NCI-H748 treated with DMSO at 0.1 percent for 48 hours (cell line): ENCODE results near the gene UBA6.
"Not testable (repeated sequence)": the region's sequence is repeated elsewhere in the genome, so short reads cannot be mapped to it uniquely, and the experiment has no call there.

Experiments used
- DNase-seq: peaks from one replicate; lab custom pipeline; 2025; lab: John Stamatoyannopoulos, UW

Gene UBA6

GRCh38 chr4:67713529-67714247, 12.7 kb upstream of the UBA6 start:
- DNase-seq = no peak

GRCh38 chr4:67712650-67713528, 11.9 kb upstream of the UBA6 start:
- no peak for DNase-seq

DNA sequence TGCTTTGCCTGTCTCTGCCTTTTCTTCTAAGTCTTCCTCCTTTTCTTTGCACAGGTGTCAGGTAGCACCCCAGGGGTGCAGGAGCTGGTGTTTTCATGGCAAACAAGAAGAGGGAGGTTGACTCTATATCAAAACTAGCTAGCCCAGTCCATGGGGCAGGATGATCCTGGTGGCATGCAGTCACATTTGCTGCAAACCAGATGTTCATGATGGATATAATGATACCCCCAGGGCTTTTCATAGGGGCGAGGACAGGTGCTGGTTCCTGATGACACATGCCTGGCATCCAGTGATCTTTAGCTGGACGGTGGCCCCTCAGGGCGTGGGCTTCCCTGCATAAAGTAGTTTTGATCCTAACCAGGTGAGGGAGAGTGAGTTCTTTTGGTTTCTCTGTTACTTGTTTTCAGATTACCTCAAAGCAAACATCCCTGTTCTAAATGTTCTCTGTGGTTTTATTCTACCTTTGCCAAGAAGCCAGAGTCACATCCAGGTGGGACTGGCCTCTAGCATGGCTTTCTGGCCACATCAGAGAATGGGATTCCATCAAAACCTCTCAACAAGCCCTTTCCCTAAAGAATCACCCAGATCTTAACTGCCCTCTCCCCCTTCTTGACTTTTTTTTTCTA, 11.2 kb upstream of the UBA6 start:
- no peak for DNase-seq

- DNase-seq = not testable (repeated sequence)
Measured at GRCh38 chr4:67706682-67707081, 5.7 kb upstream of the UBA6 start.

GRCh38 chr4:67704843-67705242, 3.9 kb upstream of the UBA6 start:
- DNase-seq = no peak

- no peak for DNase-seq
Measured at GRCh38 chr4:67702166-67702565, 1.2 kb upstream of the UBA6 start.

DNA sequence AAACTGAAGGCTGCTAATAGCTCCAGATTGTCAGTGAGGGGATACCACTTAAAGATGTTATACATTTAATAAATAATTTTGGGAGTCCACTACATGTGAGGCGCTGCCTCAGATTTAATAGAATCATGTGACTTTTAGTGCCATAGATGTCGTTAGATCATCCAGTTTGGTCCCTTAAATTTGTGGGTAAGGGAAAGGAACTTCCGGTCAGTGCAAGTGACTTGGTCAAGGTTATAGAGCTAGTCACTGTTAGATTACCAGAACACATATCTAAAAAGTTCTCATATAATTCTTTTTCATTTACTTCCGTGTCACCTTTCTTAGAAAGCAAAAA, 529 bp upstream of the UBA6 start:
- peak; percentile 39 for DNase-seq

DNA sequence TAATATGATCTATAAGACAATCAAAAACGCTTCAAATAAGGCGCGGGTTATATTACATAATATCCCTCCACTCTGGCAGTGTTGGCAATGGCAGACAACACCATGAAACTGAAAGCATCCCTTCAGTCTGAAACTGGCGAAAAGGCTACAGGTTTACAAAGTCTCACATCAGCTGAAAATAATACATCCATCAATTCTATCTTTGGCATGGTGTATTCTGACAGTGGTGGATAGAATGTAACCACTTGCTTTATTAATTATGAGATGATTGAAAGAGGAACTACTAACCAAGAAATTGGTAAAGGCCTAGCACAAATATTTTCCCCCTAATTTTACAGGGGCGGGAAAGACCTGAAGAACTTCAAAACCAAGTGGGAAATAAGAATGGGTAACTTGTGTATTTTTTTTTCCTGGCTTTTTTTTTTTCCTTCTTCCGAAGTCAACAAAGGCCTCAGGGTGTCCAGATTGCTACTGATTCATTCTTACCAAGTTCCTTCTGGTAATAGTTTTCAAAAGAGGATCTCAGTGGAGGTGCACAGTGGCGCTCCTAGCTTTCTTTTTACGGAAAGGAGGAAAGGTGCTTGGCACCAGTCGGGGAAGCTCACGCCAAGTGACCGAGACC, 728 bp downstream of the UBA6 start:
- peak; percentile 10 for DNase-seq

- no peak for DNase-seq
Measured at GRCh38 chr4:67699603-67700002, 1.4 kb downstream of the UBA6 start.

DNA sequence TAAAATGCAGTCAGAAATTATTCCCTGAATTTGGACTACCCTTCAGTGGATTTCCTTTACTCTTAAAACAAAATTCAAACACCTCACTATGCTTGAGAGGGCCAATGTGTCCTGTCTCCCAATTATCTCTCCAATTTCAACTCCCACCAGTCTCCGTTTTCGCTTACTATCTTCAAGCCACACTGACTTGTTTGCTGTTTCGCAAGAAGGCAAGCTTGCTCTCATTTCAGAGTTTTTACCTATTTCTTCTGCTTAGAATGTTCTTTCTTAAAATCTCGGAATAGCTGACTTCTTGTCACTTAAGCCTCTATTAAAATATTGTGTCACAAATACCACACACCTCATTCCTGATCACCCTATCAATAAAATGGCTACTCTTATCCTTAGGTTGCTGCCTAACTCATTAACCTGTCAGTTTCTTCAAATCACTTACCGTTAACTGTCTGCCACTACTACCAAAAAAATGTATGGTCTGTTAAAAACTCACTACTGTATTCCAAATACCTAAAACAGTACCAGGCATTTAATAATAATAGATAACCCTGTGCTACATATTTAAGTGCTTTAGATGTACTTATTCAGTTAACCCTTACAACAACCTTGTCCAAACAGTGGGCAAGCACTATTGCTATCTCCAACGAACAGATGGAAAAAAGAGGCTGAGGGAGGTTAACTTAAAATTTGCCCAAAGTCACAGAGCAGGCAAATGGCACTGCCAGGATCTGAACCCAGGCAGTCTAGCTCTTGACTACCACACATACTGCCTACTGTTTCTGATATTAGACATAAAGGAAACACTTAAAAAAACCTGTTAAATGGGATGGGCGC, 2.9 kb downstream of the UBA6 start:
- DNase-seq = no peak

DNA sequence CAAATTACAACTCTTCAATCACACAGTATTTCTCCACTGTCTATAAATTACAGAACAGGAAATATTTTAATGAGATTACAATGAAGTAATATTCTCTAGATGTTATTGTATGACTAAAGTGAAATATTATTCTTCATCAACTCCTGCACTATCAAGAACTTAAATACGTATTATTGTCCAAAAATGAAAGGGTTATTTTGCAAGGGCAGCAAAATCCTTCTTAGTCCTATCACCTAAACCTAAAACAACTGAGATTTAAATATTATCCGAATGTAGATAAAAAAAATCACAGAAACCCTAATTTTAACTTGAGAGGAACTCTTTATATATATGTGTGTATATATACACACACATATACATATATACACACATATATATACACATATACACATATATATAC, 4.9 kb downstream of the UBA6 start:
- no peak for DNase-seq

DNA sequence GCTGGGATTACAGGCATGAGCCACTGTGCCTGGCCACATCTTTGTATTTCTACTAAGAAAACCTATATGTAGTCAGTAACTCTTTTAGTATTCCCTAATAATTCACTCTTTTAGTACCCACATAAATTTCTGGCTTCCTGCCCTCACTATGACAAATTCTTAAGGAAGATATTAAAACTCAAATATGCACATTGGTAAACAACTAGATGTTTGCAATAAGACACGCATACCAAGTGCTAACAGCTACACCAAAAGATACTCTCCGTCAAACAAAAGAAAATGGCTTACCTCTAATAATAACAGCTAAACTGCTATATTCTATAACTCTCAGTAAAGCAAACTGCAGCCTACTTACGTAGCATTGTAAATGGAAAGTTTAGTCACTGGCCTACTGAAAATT, 6.3 kb downstream of the UBA6 start:
- no peak for DNase-seq

- no peak for DNase-seq
Measured at GRCh38 chr4:67691328-67691727, 9.6 kb downstream of the UBA6 start.

DNA sequence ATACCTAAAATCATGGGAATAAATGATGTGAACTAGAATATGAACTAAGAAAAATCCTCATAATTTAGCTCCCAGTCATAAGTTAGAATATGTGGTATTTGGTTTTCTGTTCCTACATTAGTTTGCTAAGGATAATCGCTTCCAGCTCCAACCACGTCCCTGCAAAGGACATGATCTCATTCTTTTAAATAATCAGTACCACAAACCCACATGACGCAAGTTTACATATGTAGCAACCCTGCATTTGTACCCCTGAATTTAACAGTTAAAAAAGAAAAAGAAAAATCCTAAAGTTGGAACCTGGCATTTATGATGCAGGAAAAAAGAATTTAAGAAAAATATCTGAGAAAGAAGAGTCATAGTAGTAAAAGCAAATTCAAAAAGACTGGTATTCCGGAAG, 13.3 kb downstream of the UBA6 start:
- DNase-seq = no peak

GRCh38 chr4:67685532-67685859, 15.5 kb downstream of the UBA6 start:
- DNase-seq = no peak

DNA sequence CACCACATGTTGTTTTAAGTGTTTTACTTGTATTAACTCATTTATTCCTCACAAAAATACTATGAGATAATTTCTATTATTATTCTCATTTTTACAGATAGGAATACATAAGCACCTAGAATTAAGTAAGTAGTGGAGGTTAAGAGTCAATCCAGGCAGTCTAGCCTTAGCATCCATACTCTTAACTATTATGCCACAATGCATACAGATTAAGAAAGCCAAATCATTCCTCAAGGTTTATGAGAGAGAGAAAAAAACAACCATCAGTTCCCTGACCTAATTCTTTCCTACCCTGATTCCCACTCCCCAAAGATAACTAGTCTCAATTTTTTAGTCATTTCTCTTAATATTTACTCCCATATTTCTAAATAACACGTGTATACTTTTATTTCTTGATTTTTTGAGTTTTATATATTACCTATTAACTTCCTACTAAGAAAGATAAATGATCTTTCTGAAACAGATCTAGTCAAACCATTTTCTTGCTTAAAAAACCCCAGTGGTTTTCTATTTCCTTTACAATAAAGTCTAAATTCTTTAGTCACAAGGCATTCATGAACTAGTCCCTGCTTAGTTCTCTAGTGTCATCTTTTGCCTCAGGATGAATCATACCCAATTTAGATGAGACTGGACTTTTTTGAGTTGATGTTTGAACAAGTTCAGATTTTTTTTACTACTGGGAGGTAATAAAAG, 16.0 kb downstream of the UBA6 start:
- no peak for DNase-seq

DNA sequence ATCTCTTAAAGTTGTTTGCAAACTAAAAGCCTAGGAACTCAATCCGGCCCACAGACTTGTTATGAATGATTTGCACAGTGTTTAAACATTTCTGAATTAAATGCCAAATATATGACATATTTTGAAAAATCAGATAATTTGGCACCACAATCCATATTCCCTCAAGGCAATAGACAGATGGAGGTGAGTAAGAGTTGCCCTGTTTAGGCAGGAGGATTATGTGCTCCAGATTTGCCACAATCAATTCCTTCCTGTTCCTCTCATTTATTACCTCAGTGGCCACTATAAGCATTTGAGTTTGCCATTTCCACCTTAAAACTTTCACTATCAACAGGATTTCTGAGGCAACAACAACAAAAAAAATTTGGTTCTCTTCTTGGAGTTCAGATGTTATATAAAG, 18.7 kb downstream of the UBA6 start:
- DNase-seq = no peak

GRCh38 chr4:67680581-67681222, 20.3 kb downstream of the UBA6 start:
- no peak for DNase-seq

- no peak for DNase-seq
Measured at GRCh38 chr4:67678612-67679011, 22.3 kb downstream of the UBA6 start.

- DNase-seq = no peak
Measured at GRCh38 chr4:67674098-67674497, 26.9 kb downstream of the UBA6 start.

- no peak for DNase-seq
Measured at GRCh38 chr4:67668315-67668714, 32.6 kb downstream of the UBA6 start.
